ENCODE data around the gene BTN3A1. TPM values are rescaled to one million over a fixed set of nuclear protein-coding genes. Genes with fewer than 3 reads are reported as not detected.

BTN3A1 gene
- total and polyA plus RNA-seq, 2 of the 8 experiments (the other 6 are each of a cell fraction or from before 2014, with no cell fraction given): 4.7 to 5.6 TPM

GRCh38 chr6:26365633-26365995 is 36.5 kb upstream of the BTN3A1 start (continued):
- TF ChIP-seq YY1 (IDR thresholded peaks at IDR 0.05; ENCODE audit: low read depth, low read length) (no peak), ASH2L (IDR thresholded peaks at IDR 0.05; ENCODE audit: low read length) (no peak), TAF1 (IDR thresholded peaks at IDR 0.05; ENCODE audit: low read depth, low read length) (no peak), RBBP5 (IDR thresholded peaks at IDR 0.05; ENCODE audit: borderline replicate concordance, low read depth, low read length) (no peak), CREB1 (IDR thresholded peaks at IDR 0.05) (no peak), KDM4A (IDR thresholded peaks at IDR 0.05; ENCODE audit: low read depth, low read length, severe bottlenecking) (no peak)
- TF ChIP-seq, protein P1, sequence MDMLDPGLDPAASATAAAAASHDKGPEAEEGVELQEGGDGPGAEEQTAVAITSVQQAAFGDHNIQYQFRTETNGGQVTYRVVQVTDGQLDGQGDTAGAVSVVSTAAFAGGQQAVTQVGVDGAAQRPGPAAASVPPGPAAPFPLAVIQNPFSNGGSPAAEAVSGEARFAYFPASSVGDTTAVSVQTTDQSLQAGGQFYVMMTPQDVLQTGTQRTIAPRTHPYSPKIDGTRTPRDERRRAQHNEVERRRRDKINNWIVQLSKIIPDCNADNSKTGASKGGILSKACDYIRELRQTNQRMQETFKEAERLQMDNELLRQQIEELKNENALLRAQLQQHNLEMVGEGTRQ (IDR thresholded peaks at IDR 0.05; ENCODE audit: low read length): no peak
- TF ChIP-seq, protein P2, sequence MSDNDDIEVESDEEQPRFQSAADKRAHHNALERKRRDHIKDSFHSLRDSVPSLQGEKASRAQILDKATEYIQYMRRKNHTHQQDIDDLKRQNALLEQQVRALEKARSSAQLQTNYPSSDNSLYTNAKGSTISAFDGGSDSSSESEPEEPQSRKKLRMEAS (IDR thresholded peaks at IDR 0.05): no peak

Measured in H1 (cell line).